PFSK-1 (cell line): Measurements from ENCODE around the gene KXD1.

Experiments used
- FOXP2 ChIP-seq: optimal IDR thresholded peaks from 2 replicates; pipeline ENCODE3; 2011; ENCODE audit warnings: borderline replicate concordance, control low read depth, inconsistent platforms; ENCODE audit not compliant: insufficient read depth; ENCODE audit errors: extremely low read length, extremely low read depth
- POLR2AphosphoS5 ChIP-seq: IDR thresholded peaks from 2 replicates; pipeline ENCODE4 v1.6.1; 2012; ENCODE audit warnings: low read depth, mild to moderate bottlenecking, control low read depth, low read length, moderate library complexity
- SIN3A ChIP-seq: IDR thresholded peaks from 2 replicates; pipeline ENCODE4 v1.6.1; 2012; ENCODE audit warnings: mild to moderate bottlenecking, low read length, moderate library complexity, borderline replicate concordance; ENCODE audit not compliant: insufficient read depth
- TAF1 ChIP-seq: IDR thresholded peaks from 2 replicates; pipeline ENCODE4 v1.6.1; 2012; ENCODE audit warnings: low read length, control low read depth, borderline replicate concordance; ENCODE audit not compliant: insufficient read depth
- TF ChIP-seq, protein P1 (sequence below), 2 experiments: IDR thresholded peaks; 2 replicates each; pipeline versions ENCODE4 v1.6.1 to v1.8.0; 2011 to 2012; ENCODE audit warnings: low read depth in 2 of 2, low read length in 2 of 2, control low read depth in 1 of 2, inconsistent platforms in 1 of 2, mild to moderate bottlenecking in 1 of 2, moderate library complexity in 1 of 2; ENCODE audit not compliant: insufficient read depth in 1 of 2

The KXD1 gene

DNA sequence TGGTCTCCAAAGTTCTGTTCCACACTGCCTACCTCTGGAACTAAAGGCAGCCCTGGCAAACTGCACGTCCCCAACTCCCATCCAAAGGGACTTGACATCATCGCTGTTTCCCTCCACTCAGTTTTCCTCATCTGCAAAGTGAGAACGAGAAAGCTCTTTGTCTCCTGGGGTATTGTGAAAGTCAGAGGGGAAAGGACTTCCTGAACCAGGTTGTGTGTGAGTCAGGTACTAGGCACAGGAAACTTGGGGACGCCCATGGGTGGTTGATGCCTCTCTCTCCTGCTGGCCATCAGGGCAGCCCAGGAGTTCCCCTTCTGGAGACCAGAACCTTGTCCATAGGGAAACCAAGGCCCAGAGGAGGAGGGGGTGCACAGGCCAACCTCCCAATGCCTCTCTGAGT, 44.2 kb downstream of the KXD1 start:
- TF ChIP-seq POLR2AphosphoS5, result no peak
- no peak for TF ChIP-seq FOXP2
- TF ChIP-seq TAF1, result no peak
- TF ChIP-seq SIN3A, result no peak
- TF ChIP-seq, protein P1, sequence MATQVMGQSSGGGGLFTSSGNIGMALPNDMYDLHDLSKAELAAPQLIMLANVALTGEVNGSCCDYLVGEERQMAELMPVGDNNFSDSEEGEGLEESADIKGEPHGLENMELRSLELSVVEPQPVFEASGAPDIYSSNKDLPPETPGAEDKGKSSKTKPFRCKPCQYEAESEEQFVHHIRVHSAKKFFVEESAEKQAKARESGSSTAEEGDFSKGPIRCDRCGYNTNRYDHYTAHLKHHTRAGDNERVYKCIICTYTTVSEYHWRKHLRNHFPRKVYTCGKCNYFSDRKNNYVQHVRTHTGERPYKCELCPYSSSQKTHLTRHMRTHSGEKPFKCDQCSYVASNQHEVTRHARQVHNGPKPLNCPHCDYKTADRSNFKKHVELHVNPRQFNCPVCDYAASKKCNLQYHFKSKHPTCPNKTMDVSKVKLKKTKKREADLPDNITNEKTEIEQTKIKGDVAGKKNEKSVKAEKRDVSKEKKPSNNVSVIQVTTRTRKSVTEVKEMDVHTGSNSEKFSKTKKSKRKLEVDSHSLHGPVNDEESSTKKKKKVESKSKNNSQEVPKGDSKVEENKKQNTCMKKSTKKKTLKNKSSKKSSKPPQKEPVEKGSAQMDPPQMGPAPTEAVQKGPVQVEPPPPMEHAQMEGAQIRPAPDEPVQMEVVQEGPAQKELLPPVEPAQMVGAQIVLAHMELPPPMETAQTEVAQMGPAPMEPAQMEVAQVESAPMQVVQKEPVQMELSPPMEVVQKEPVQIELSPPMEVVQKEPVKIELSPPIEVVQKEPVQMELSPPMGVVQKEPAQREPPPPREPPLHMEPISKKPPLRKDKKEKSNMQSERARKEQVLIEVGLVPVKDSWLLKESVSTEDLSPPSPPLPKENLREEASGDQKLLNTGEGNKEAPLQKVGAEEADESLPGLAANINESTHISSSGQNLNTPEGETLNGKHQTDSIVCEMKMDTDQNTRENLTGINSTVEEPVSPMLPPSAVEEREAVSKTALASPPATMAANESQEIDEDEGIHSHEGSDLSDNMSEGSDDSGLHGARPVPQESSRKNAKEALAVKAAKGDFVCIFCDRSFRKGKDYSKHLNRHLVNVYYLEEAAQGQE (IDR thresholded peaks at IDR 0.05; ENCODE audit: insufficient read depth in 1 of 2, low read depth in 2 of 2, low read length in 2 of 2), result no peak

DNA sequence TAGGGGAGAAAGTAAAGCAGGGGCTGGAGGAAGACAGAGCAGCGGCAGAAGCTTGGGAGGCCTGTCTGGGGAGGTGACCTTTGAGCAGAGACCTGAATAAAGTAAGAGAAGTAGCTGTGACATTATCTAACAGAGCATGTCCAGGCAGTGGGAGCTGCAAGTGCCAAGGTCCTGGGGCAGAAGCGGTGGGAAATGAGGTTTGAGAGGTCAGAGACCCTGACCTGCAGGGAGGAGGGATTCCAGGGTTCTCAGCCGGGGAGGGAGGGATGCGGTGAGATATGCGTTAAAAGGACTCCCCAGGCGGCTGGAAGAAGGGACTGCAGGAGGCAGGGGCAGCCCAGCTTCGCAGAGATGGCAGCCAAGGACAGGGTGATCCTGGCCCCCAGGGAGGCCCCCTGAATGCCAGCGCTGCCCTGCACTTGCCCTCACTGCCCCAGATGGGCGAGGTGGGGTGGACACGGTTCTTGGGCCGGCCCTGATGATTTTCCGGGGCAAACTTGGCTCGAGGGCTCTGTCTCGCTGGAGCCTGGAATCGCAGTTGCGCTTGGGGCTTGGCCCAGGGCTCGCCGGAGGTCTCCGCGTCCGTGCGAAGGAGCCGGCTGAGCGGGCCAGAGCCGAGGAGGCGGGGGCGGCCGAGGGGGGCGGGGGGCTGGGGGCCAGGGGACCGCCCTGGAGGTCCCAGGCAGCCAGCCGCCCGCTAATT, 45.7 kb downstream of the KXD1 start:
- TF ChIP-seq TAF1 (no peak), POLR2AphosphoS5 (no peak), SIN3A (no peak), FOXP2 (no peak)
- TF ChIP-seq, protein P1 (IDR thresholded peaks at IDR 0.05; ENCODE audit: insufficient read depth in 1 of 2, low read depth in 2 of 2, low read length in 2 of 2), result no peak

GRCh38 chr19:18603958-18604819, 46.5 kb downstream of the KXD1 start:
- TF ChIP-seq TAF1, result no peak
- TF ChIP-seq SIN3A, result no peak
- no peak for TF ChIP-seq POLR2AphosphoS5
- TF ChIP-seq FOXP2, result no peak
- TF ChIP-seq, protein P1 (IDR thresholded peaks at IDR 0.05; ENCODE audit: insufficient read depth in 1 of 2, low read depth in 2 of 2, low read length in 2 of 2), result no peak

GRCh38 chr19:18604820-18605159, 47.1 kb downstream of the KXD1 start:
- TF ChIP-seq SIN3A (no peak), FOXP2 (no peak), TAF1 (no peak), POLR2AphosphoS5 (no peak)
- TF ChIP-seq, protein P1 (IDR thresholded peaks at IDR 0.05; ENCODE audit: insufficient read depth in 1 of 2, low read depth in 2 of 2, low read length in 2 of 2), result no peak
